ENCODE data around the gene CREB5. TPM values are rescaled to one million over a fixed set of nuclear protein-coding genes. Genes with fewer than 3 reads are reported as not detected.
"Not testable (repeated sequence)": the region's sequence is repeated elsewhere in the genome, so short reads cannot be mapped to it uniquely, and the experiment has no call there.

The CREB5 gene
- total RNA-seq, 1 experiment from 2014 or later, result 2.1 TPM

GRCh38 chr7:28550580-28551186 is 138.4 kb downstream of the CREB5 start:
- Histone ChIP-seq H4K20me1 (ENCODE audit: insufficient read depth) (no peaks in the 10 kb centered on the region), H3K27ac (no peak overlapping the region), H3K9me2 (ENCODE audit: insufficient read depth) (no peaks in the 10 kb centered on the region), H3K4me2 (no peak overlapping the region), H2AFZ (no peak overlapping the region), H3K79me2 (ENCODE audit: low read depth) (no peaks in the 10 kb centered on the region), H3F3A (ENCODE audit: insufficient read depth, low read depth) (no peaks in the 10 kb centered on the region), H3K4me3 (no peak overlapping the region), H3K9me3 (ENCODE audit: insufficient read depth, low read depth) (peaks cover 17% of the 10 kb centered on the region; the same call in 1 of the 2 replicates), H3K27me3 (ENCODE audit: insufficient read depth, low read depth) (no peaks in the 10 kb centered on the region), H3K4me1 (replicated peaks; ENCODE audit: insufficient read depth) (no peaks in the 10 kb centered on the region), H3K36me3 (ENCODE audit: low read depth) (no peaks in the 10 kb centered on the region)
- ChIA-PET CTCF (no interaction called here), POLR2A (ENCODE audit: unreplicated experiment) (no interaction called here)
- DNase-seq, result no peak
- BruUV-seq (replicated peaks), result no TSS peak
- intact Hi-C loops (cut with micrococcal nuclease; ENCODE audit: unreplicated experiment), result no loop called here
- no peak for TF ChIP-seq EZH2 (IDR thresholded peaks at IDR 0.05; ENCODE audit: low read depth)
- no peak for TF ChIP-seq CTCF (conservative IDR thresholded peaks at IDR 0.05)

- Histone ChIP-seq H3K36me3 (ENCODE audit: low read depth) (no peaks in the 10 kb centered on the region), H3K27ac (no peak overlapping the region), H3K9me2 (ENCODE audit: insufficient read depth) (no peaks in the 10 kb centered on the region), H3K4me2 (no peak overlapping the region), H3K79me2 (ENCODE audit: low read depth) (no peaks in the 10 kb centered on the region), H4K20me1 (ENCODE audit: insufficient read depth) (no peaks in the 10 kb centered on the region), H3K4me1 (replicated peaks; ENCODE audit: insufficient read depth) (no peaks in the 10 kb centered on the region), H3F3A (ENCODE audit: insufficient read depth, low read depth) (no peaks in the 10 kb centered on the region), H3K27me3 (ENCODE audit: insufficient read depth, low read depth) (no peaks in the 10 kb centered on the region), H3K4me3 (no peak overlapping the region), H3K9me3 (ENCODE audit: insufficient read depth, low read depth) (peaks cover 11% of the 10 kb centered on the region; the same call in 1 of the 2 replicates), H2AFZ (no peak overlapping the region)
- CTCF ChIA-PET, result no interaction called here
- TF ChIP-seq CTCF (conservative IDR thresholded peaks at IDR 0.05) (no peak), EZH2 (IDR thresholded peaks at IDR 0.05; ENCODE audit: low read depth) (no peak)
- POLR2A ChIA-PET (ENCODE audit: unreplicated experiment), result no interaction called here
- intact Hi-C loops (cut with micrococcal nuclease; ENCODE audit: unreplicated experiment), result no loop called here
- DNase-seq, result no peak
- BruUV-seq (replicated peaks), result no TSS peak
Measured at GRCh38 chr7:28551331-28551730, 139.0 kb downstream of the CREB5 start.

GRCh38 chr7:28551766-28552165 is 139.4 kb downstream of the CREB5 start:
- H3K4me1 ChIP-seq (replicated peaks; ENCODE audit: insufficient read depth); intact Hi-C loops (cut with micrococcal nuclease; ENCODE audit: unreplicated experiment): not testable (repeated sequence)

More at GRCh38 chr7:28551766-28552165, 139.4 kb downstream of the CREB5 start:
- H3K79me2 ChIP-seq (ENCODE audit: low read depth); H3K9me2 ChIP-seq (ENCODE audit: insufficient read depth); H3K9me3 ChIP-seq (ENCODE audit: insufficient read depth, low read depth); POLR2A ChIA-PET (ENCODE audit: unreplicated experiment); H3K4me2 ChIP-seq; H3K27me3 ChIP-seq (ENCODE audit: insufficient read depth, low read depth); BruUV-seq (replicated peaks); H3K4me3 ChIP-seq; H2AFZ ChIP-seq; H3K27ac ChIP-seq; H3F3A ChIP-seq (ENCODE audit: insufficient read depth, low read depth); CTCF ChIA-PET; H4K20me1 ChIP-seq (ENCODE audit: insufficient read depth); H3K36me3 ChIP-seq (ENCODE audit: low read depth); DNase-seq: not testable (repeated sequence)
